Activated CD4-positive, CD25-positive, alpha-beta regulatory T cell treated with anti-CD3 and anti-CD28 coated beads, Interleukin-2, amount 50 U/mL, for 16 hours (primary cell): ENCODE results near the gene SLC25A30.

ENCODE experiments used
- DNase-seq: peaks from one replicate; pipeline ENCODE4 v3.0.0-alpha.2; 2020; ENCODE audit warnings: low read depth, low spot score

Gene SLC25A30

DNA sequence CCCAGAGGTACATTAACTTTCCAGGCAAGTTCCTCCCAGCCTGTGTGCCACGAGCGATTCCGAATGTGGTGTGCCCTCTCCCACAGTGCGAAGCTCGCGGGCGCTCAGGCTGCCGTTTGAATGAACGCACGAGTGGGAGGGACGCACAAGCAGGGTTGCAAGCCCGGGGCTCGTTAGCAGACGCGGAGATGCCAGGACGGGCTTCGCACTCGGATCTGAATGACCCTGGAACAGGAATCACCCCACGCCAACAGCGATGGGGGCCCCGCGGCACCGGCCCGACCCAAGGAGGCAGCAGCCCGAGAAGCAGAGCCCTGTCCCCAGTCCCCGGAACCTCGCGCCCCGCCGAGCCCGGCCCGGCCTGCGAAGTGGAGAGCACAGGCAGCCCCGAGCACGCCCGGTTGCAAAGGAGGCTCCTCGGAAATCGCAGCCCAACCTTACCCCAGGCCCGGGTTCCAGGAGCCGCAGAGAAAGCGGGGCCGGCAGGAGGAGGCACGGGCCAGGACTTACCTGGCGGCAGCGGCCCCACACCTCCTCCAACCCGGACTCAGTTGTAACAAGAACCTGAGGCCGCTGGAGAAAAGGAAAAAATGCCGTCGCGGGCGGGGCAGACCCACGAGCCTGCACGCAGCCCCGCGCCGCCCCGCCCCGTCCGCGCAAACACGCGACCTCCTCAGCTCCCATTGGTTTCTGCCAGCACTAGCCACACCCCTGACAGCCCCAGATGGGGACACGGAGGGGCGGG, at the start of gene SLC25A30:
Gene SLC25A30 (minus strand): TSS at position 584 of the 745 bp plus-strand sequence. CDS start 6,948 bp downstream, outside the sequence.
- DNase-seq, result peak; percentile 79

DNA sequence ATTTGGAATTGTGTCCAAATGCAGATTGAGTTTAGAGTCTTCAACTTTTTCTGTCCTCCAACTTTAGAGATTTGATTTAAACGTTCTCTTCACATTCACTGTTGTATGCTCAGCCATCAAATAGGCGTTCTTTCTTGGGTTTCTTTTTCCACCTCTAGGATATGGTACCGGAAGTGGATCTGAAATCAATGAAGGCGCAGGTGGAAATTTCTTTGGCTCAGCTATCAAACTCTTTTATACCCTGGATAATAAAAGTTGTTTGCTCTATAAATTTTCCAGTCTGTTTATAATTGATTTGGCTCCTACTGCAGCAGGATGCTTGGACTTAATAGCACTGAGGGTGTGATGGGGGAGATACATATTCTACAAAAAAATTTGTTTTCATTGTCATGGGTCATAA, 48.2 kb upstream of the SLC25A30 start:
- no peak for DNase-seq

GRCh38 chr13:45464687-45465453, 46.7 kb upstream of the SLC25A30 start, which contains the start of gene COG3:
COG3 (plus strand) TSS chr13:45464939; CDS start chr13:45465037, 98 bp downstream.
- DNase-seq, result peak; percentile 94

- no peak for DNase-seq
Observed at GRCh38 chr13:45464141-45464686, 46.0 kb upstream of the SLC25A30 start.

- no peak for DNase-seq
Observed at GRCh38 chr13:45456196-45456972, 38.2 kb upstream of the SLC25A30 start.

DNA sequence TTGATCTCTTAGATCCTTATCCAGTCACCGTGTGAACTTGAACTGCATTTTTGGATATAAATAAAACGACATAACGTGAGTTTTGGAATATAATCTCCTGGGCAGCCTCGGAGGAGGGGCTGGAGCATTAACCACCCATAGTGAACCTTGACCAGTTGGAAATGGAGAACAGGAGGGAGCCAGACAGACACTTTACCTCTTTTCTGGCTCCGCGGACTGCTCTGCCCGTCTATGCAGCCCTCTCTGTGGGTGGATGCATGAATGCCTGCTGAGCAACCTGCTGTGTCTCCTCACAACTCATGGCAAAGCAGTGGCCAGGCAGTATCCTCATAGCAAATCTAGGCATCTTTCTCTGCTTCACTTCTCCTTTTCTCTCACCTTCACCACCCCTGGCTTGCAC, 36.0 kb upstream of the SLC25A30 start:
- no peak for DNase-seq

- no peak for DNase-seq
Observed at GRCh38 chr13:45451282-45451681, 33.1 kb upstream of the SLC25A30 start.

- no peak for DNase-seq
Observed at GRCh38 chr13:45448965-45449559, 30.9 kb upstream of the SLC25A30 start.

- DNase-seq, result no peak
Observed at GRCh38 chr13:45447050-45447661, 29.0 kb upstream of the SLC25A30 start.

DNA sequence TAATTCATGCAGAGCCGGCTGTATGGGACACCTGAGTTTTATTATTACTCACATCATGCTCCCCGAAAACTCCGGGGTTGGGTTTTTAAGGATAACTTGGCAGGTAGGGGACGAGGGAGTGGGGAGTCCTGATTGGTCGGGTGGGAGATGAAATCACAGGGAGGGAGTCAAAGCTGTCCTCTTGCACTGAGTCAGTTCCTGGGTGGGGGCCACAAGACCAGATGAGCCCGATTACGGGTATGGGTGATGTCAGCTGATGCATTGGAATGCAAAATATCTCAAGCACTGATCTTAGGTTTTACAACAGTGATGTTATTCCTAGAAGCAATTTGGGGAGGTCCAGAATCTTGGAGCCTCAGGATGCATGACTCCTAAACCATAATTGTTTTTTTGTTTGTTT, 28.0 kb upstream of the SLC25A30 start:
- no peak for DNase-seq

- DNase-seq, result no peak
Observed at GRCh38 chr13:45445053-45445452, 26.9 kb upstream of the SLC25A30 start.

DNA sequence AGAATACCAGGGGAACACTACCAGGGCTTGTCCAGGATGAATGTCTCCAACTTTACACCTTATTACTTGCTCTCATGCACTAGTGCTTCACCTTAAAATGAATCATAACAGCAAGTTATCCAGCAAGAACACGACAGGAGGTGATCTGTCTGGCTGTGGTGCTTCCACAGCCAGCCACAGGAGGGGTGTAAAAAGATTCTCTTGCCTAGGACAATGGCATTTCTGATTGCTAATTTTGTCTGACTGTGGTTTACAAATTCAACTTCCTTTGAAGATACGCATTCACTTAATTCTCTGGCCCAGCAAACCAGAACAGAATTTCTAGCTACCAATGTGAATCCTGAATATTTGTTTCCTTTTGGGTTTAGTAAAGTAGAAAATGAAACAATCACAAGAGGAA, 23.5 kb upstream of the SLC25A30 start:
- DNase-seq, result no peak

GRCh38 chr13:45439781-45440462, 21.7 kb upstream of the SLC25A30 start:
- no peak for DNase-seq

DNA sequence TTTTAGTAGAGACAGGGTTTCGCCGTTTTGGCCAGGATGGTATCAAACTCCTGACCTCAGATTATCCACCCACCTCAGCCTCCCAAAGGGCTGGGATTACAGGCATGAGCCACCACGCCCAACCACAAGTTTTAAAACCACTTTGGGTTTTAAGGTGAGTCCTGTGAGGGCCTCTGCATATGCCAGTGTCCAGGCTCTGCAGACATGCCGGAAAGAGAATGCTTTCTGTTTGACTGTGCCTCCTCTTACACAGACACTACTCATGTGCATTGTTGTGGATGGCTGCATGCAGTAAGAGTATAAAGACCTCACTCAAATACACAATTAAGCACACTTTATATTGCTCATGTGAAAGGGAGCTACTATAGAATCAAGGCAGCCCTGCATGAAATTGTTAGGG, 20.8 kb upstream of the SLC25A30 start:
- DNase-seq, result no peak

- DNase-seq, result no peak
Observed at GRCh38 chr13:45437947-45438346, 19.8 kb upstream of the SLC25A30 start.

DNA sequence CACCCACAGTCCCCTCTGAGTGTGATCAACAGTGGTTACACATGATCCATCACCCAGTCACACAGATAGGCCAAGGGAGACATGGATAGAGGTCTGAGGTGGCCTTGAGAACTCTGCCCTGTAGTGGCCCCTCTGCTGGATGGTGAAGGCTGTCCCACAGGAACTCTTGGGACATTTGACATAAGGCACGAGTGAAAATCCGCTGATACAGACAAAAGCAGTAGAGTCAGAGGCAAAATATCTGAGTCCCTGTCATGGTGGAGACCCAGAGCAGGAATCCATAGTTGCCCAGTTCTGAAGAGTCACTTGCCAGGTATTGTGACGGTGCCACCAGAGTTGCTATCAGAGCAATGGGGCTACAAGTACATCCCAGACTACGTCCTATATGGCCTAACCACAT, 18.8 kb upstream of the SLC25A30 start:
- no peak for DNase-seq

- no peak for DNase-seq
Observed at GRCh38 chr13:45436332-45436731, 18.2 kb upstream of the SLC25A30 start.

DNA sequence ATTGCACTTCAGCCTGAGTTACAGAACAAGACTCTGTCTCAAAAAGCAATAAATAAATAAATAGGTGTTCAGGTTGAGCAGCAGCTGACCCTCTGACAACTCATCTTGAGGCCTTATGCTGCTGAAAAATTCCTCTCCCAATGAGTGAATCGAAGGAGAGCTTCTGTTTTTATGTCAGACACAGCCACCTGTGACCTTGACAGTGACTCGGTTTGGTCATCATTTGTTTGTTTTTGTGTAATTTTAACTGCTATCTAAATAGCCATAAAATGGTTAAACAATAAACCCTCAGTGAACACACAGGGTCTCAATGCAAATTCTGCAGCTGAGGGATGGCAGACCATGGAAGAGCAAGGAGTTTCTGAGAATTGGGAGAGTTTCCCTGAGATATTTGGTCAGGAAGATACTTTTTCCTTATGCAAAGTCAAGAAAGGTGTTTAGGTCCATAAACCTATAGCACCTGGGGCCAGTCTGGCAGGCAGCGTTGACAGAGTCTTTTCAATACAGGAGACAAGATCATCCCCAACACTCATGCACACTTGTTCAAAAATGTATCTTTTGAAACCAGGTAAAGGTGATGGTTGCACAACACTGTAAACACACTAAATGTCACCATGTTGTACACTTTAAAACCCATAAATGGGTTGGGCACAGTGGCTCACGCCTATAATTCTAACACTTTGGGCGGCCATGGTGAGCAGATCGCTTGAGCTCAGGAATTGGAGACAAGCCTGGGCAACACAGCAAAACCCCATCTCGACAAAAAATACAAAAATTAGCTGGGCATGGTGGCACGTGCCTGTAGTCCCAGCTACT, 16.6 kb upstream of the SLC25A30 start:
- no peak for DNase-seq

GRCh38 chr13:45433381-45433790, 15.2 kb upstream of the SLC25A30 start:
- DNase-seq, result no peak
